ENCODE results near the gene TKFC.

Gene TKFC

DNA sequence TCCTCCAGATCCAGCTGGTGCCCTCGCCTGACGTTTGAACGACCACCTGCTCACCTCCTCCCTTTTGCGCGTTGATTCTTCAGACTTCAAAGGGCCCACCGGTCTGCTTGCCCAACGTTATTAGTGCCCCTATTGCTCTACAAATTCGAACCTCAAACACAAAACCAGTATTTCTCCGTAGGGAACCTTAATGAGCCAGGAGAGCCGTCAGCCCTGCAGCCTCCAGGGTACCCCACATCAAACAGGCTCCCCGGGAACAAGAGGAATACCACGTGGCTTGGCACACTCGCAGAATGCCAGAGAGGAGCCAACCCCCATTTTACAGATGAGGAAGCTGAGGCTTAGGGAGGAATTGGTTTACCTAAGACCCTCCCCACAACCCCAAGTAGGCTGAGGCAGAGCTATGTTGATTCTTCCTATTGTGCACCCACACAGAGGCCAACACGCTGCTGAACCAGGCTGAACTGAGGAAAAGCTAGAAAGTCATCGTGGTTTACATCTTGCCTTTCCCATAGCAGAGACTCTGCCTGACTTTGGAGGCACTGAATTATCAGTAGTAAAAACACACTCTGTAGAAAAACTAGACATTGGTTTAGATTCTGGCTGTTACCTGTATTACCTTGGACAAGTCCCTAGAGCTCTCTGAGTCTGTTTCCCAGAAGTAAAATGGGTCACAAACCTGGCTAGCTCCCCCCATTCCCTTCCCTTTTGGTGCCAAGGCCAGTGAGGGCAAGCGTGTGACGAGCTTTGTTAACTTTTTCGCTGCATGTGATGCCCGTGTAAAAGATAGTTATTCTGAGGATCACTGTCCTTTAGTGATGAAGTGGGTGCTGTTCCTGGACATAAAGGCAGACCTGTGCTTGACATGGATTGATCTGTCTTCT, 764 bp downstream of the TKFC start:
- TF ChIP-seq GATA3 (IDR thresholded peaks at IDR 0.05; ENCODE audit: low read depth, low read length) (no peak), GATA2 (IDR thresholded peaks at IDR 0.05; ENCODE audit: low read depth, low read length) (no peak)

DNA sequence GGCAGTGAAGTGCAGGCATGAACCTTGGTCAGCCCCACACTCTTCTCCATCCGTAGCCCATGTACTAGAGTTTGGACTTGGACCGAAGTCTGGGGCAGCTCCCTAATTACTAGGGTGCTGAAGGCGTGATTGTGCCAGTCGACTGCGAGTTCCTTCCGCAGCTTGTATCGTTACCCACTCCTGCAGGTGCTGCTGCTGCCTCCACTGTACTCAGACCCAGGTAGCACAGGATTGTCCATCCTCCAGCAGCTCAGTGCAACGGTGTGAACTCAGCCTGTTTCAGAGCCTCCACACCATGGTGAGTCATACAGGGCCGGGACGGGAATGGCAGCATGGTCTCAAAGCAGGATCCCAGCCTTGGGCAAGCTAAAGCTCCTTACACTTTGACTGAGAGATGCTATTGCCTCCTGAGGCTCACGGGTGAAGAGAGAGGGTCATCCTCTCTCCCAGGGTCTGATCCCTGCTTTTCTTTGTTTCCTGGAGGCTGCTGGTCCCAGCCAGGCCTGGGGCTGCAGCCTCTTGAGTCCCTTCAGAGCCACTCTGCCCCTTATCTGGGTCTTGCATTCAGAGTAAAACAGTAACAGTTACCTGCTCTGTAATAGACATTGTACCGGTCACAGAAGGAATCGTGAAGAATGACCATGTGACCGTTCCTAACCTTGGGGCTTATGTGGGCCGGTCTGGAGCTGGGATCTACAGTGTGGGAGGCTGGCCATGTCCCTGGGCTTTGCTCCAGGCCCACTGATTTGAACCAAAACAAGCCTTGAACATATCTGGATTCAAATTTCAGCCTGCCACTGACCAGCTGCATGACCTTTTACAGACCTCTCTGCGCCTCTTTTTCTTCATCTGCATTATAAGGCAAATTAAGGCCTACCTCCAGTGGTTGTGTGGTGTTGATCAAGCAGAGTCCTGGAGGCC, 1.7 kb downstream of the TKFC start:
- TF ChIP-seq GATA2 (IDR thresholded peaks at IDR 0.05; ENCODE audit: low read depth, low read length): no peak
- no peak for TF ChIP-seq GATA3 (IDR thresholded peaks at IDR 0.05; ENCODE audit: low read depth, low read length)

DNA sequence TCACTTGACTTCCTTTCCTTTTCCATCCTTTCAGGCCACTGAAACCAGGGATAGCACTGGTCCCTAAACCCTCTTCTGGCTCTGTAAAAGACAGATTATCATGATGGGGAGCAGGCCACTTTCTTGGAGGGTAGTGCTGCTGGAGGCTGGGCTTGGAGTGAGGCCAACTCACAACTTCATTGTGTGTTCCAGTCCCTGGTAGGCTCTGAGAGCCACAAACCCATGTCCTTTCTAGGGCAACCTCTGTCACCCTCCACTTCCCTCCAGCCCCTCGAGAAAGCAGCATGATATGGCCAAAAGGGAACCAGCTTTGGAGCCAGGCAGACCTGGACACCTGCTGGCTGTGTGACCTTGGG, 2.3 kb downstream of the TKFC start:
- TF ChIP-seq GATA2 (IDR thresholded peaks at IDR 0.05; ENCODE audit: low read depth, low read length): no peak
- no peak for TF ChIP-seq GATA3 (IDR thresholded peaks at IDR 0.05; ENCODE audit: low read depth, low read length)

DNA sequence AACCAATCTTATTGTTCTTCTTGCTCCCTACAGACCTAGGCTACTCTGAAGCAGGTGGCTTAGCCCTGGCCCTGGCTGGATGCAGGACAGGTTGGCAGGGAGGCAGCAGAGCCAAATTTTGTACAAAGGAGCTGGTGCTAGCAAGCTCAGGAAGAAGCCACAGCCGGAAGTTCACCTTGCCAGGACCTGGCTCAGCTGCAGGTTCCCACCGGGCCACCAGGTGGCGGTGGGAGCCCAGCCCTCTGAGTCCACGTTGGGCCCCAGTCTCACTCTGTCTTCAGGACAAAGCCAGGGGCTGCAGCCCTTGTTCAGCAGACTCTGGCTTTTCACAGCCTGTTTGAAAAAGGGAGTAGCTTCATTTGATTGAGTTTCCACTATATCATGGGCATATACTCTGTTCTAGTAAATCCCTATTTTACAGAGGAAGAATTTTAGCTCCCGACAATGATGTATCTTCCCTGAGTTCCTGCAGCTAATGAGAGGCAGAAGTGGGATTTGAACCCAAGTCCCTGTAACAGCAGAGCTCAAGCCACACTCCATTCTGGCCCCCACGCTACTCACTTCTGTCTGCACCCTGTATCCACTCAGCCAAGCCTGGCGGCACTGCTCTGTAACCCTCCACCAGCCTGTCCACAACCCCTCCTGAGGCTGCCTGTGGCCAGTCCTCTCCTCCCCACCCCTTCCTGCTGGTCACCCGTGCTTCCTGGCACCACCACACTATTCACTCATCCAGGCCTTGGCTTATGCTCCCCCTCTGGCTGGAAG, 3.3 kb downstream of the TKFC start:
- TF ChIP-seq GATA2 (IDR thresholded peaks at IDR 0.05; ENCODE audit: low read depth, low read length): no peak
- TF ChIP-seq GATA3 (IDR thresholded peaks at IDR 0.05; ENCODE audit: low read depth, low read length): no peak

DNA sequence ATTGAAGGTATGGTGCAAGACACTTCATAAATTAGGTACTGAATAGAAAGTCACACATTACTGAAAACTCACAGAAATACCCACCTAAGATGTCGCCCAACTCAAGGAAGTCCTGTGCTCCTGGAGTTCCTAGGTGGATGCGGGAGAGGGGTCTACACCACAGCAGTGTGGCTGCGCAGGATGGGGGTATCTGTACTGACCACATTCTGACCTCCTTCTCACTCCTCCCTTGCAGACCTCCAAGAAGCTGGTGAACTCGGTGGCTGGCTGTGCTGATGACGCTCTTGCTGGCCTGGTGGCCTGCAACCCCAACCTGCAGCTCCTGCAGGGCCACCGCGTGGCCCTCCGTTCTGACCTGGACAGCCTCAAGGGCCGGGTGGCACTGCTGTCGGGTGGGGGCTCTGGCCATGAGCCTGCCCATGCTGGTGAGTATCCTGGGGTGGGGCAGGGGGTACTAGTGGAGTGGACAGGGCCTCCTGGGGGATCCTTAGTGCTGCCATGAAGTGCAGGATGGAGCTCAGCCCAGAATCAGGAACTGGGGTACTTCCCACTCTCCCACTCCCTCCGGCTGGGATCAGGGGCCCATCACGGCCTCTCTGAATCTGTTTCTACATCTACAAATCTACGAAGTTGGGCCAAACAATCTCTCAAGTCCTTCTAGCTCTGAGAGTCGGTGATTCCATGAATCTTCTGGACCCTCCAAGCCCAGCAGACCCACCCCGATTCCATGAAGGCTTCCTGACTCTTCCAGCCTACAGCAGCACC, 4.9 kb downstream of the TKFC start:
- TF ChIP-seq GATA2 (IDR thresholded peaks at IDR 0.05; ENCODE audit: low read depth, low read length): no peak
- TF ChIP-seq GATA3 (IDR thresholded peaks at IDR 0.05; ENCODE audit: low read depth, low read length): no peak

DNA sequence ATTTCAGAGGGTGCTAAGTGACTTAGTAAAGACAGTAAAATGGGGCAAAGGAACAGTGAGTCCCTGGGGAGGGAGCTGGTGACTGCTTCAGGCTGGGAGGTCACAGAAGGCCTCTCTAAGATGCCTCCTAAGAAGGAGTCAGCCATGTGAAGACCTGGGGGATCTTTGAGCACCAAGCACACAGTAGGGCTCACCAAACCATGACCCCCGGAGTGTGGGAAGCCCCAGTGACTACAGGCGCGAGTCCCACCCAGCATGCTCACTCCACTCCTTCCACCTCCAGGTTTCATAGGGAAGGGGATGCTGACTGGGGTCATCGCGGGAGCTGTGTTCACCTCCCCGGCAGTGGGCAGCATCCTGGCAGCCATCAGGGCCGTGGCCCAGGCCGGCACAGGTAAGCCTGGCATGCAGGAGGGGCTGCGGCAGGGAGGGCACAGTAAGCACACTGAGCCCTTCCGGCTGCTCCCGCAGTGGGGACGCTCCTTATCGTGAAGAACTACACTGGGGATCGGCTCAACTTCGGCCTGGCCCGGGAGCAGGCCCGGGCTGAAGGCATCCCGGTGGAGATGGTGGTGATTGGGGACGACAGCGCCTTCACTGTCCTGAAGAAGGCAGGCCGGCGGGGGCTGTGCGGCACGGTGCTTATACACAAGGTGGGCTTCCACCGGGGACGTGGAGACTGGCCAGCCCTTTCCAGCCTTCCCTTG, 5.9 kb downstream of the TKFC start:
- TF ChIP-seq GATA3 (IDR thresholded peaks at IDR 0.05; ENCODE audit: low read depth, low read length) (no peak), GATA2 (IDR thresholded peaks at IDR 0.05; ENCODE audit: low read depth, low read length) (no peak)

DNA sequence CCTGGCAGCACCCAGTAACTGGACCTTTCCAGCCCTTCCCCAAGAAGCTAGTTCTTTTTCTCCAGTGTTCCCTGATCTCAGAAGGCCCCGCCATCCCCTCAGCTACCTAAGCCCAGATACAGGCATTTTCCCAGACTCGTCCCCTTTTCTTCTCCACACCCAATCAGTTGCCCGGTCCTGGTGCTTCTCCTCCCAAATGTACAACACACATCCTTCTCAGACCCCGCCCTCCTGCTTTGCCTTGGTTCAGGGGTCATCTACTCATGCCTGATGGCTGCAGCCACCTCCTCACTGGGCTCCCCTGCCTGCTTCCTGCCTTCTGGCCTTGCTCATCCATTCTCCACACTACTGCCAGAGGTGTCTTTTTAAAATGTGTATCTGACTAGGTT, 6.5 kb downstream of the TKFC start:
- TF ChIP-seq GATA2 (IDR thresholded peaks at IDR 0.05; ENCODE audit: low read depth, low read length) (no peak), GATA3 (IDR thresholded peaks at IDR 0.05; ENCODE audit: low read depth, low read length) (no peak)

DNA sequence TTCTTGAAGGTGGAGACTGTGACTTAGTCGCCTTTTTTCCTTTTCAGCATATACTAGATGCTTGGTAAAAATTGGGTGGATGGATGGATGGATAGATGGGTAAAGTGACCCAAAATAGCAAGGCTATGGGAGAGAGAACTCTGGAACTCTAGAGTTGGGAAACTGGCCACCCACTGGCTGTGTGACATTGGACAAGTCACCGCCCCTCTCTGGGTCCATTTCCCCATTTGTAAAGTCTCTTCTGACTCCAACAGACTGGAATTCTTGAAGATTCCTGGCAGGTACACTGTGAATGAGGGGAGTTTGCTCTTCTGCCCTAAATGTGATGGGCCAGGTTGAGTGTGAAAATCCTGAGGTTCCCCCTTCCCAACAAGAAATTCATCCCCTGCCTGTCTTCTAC, 8.0 kb downstream of the TKFC start:
- TF ChIP-seq GATA3 (IDR thresholded peaks at IDR 0.05; ENCODE audit: low read depth, low read length): no peak
- no peak for TF ChIP-seq GATA2 (IDR thresholded peaks at IDR 0.05; ENCODE audit: low read depth, low read length)

DNA sequence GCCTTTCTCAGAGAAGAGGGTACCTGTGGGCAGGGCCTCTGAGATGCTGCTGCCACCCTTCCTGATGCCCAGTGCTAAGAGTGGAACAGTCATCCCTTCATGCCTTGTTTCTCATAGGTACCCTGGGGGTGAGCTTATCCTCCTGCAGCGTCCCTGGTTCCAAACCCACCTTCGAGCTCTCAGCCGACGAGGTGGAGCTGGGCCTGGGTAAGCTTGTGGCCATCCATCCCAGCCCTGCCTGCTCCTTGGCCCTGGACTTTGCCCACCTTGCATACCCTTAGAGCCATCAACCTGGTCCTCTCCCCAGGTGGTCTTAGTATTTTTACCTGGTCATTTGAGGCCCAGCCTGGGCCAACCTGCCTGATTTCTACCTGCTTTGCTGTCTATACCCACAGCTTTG, 8.7 kb downstream of the TKFC start:
- TF ChIP-seq GATA3 (IDR thresholded peaks at IDR 0.05; ENCODE audit: low read depth, low read length) (no peak), GATA2 (IDR thresholded peaks at IDR 0.05; ENCODE audit: low read depth, low read length) (no peak)

DNA sequence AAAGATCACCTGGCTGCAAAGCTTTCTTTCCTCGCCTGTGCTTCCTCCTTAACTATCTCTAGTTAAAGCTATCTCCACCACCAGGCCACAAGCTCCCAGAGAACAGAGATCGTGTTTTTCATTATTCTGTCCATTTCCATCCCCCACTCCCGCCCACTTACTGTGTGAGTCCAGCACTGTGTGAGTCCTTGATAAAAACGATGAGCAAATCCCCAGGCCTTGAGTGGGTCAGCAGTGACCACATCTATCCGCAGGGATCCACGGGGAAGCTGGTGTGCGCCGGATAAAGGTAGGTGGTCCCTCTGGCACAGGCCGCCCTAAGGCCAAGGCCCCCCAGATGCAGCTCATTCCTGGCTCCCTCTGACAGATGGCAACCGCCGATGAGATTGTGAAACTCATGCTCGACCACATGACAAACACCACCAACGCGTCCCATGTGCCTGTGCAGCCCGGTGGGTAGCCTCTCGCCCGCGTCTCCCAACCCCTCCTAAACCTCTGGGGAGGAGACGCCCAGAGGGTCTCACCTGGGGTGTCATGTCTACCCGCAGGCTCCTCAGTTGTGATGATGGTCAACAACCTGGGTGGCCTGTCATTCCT, 9.3 kb downstream of the TKFC start:
- TF ChIP-seq GATA3 (IDR thresholded peaks at IDR 0.05; ENCODE audit: low read depth, low read length) (no peak), GATA2 (IDR thresholded peaks at IDR 0.05; ENCODE audit: low read depth, low read length) (no peak)

DNA sequence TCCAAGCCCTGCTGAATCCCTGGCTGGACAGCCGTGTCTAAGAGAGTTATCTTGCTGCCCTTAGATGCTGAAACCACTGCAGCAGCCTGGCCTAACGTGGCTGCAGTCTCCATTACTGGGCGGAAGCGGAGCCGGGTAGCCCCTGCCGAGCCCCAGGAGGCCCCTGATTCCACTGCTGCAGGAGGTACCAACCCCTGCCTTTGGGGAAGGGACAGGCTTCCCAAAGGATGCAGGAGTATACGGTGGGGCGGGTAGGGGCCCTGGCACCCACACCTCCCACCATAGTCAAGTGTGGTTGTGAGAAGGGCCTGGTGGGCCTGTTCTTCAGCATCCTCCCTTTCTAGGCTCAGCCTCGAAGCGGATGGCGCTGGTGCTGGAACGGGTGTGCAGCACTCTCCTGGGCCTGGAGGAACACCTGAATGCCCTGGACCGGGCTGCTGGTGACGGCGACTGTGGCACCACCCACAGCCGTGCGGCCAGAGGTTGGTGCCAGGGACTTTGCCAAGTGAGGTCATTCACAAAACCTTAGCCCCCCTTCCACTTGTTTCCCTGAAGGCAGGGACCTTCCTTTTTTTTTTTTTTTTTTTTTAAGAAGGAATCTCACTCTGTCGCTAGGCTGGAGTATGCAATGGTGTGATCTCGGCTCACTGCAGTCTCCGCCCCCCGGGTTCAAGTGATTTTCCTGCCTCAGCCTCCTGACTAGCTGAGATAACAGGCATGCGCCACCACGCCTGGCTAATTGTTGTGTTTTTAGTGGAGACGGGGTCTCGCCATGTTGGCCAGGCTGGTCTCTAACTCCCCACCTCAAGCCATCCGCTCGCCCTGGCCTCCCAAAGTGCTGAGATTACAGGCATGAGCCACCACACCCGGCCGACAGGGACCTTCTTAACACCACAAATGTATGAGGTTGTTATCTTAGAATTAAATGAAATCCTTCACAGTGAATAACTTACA, 11.0 kb downstream of the TKFC start:
- TF ChIP-seq GATA2 (IDR thresholded peaks at IDR 0.05; ENCODE audit: low read depth, low read length): no peak
- TF ChIP-seq GATA3 (IDR thresholded peaks at IDR 0.05; ENCODE audit: low read depth, low read length): no peak

Data from SH-SY5Y (cell line).